GM23338 (cell line): ENCODE data around the gene TIE1. TPM values are rescaled to one million over a fixed set of nuclear protein-coding genes. Genes with fewer than 3 reads are reported as not detected.

Experiments
- ATAC-seq: fragments of 200-7000 bp; cut with Tn5 transposase; 3 replicates; pipeline ENCODE4 v1.9.1; 2020
- DNase-seq: peaks from one replicate; pipeline ENCODE4 v3.0.0-alpha.2; 2015; ENCODE audit warnings: low spot score
- H2AFZ ChIP-seq: fragments of 200-600 bp; sonication (generic); 2 replicates; pipeline ENCODE4 v1.8.0; 2016; ENCODE audit warnings: antibody characterized with exemption, mild to moderate bottlenecking, moderate library complexity
- H3F3A ChIP-seq: fragments of 200-600 bp; sonication (generic); replicated peaks from 2 replicates; pipeline ENCODE4 v1.8.0; 2017; ENCODE audit warnings: antibody characterized with exemption, mixed run types, low read depth
- H3K27ac ChIP-seq: fragments of 200-600 bp; sonication (generic); 2 replicates; pipeline ENCODE4 v1.6.1; 2016; ENCODE audit warnings: low read depth
- H3K27me3 ChIP-seq: fragments of 200-600 bp; sonication (generic); 2 replicates; pipeline ENCODE4 v1.8.0; 2016; ENCODE audit warnings: mild to moderate bottlenecking, mixed run types, moderate library complexity; ENCODE audit not compliant: insufficient read depth
- H3K36me3 ChIP-seq: fragments of 200-600 bp; sonication (generic); 2 replicates; pipeline ENCODE4 v1.8.0; 2016; ENCODE audit warnings: mild to moderate bottlenecking; ENCODE audit not compliant: insufficient read depth
- H3K4me1 ChIP-seq: fragments of 200-600 bp; sonication (generic); 2 replicates; pipeline ENCODE4 v1.8.0; 2016; ENCODE audit warnings: mild to moderate bottlenecking, moderate library complexity; ENCODE audit not compliant: insufficient read depth
- H3K4me2 ChIP-seq: fragments of 200-600 bp; sonication (generic); 2 replicates; pipeline ENCODE4 v1.7.1; 2017; ENCODE audit warnings: mixed run types
- H3K4me3 ChIP-seq: fragments of 200-600 bp; sonication (generic); 2 replicates; pipeline ENCODE4 v1.6.1; 2016; ENCODE audit warnings: mixed run types
- H3K79me2 ChIP-seq: fragments of 200-600 bp; sonication (generic); replicated peaks from 2 replicates; pipeline ENCODE4 v1.8.0; 2017; ENCODE audit warnings: mild to moderate bottlenecking; ENCODE audit not compliant: insufficient read depth
- H3K9me2 ChIP-seq: fragments of 200-600 bp; sonication (generic); 2 replicates; pipeline ENCODE4 v1.8.0; 2017; ENCODE audit not compliant: insufficient read depth
- H4K20me1 ChIP-seq: fragments of 200-600 bp; sonication (generic); replicated peaks from 2 replicates; pipeline ENCODE4 v1.8.0; 2017; ENCODE audit warnings: mild to moderate bottlenecking; ENCODE audit not compliant: insufficient read depth
- H3K27ac Mint-ChIP-seq: 2 replicates; pipeline ENCODE4 v1.8.0; 2020; ENCODE audit warnings: inconsistent platforms, mild to moderate bottlenecking, moderate library complexity, mixed read lengths
- H3K27me3 Mint-ChIP-seq: 3 replicates; pipeline ENCODE4 v1.8.0; 2022; ENCODE audit warnings: low read depth, mild to moderate bottlenecking, moderate library complexity, mixed read lengths, inconsistent platforms; ENCODE audit not compliant: insufficient read depth, poor library complexity
- H3K36me3 Mint-ChIP-seq: 3 replicates; pipeline ENCODE4 v1.8.0; 2021; ENCODE audit warnings: low read depth, mild to moderate bottlenecking, inconsistent platforms, moderate library complexity, mixed read lengths
- H3K4me1 Mint-ChIP-seq: 3 replicates; pipeline ENCODE4 v1.8.0; 2020; ENCODE audit warnings: mild to moderate bottlenecking, inconsistent platforms, mixed read lengths
- H3K4me3 Mint-ChIP-seq: 3 replicates; pipeline ENCODE4 v1.8.0; 2021; ENCODE audit warnings: moderate library complexity, mild to moderate bottlenecking, inconsistent platforms, mixed read lengths
- H3K9me3 Mint-ChIP-seq: 3 replicates; pipeline ENCODE4 v1.8.0; 2020; ENCODE audit warnings: moderate library complexity, mild to moderate bottlenecking, inconsistent platforms, mixed read lengths
- CREB1 ChIP-seq: fragments of 250-450 bp; sonication (Bioruptor Pico); IDR thresholded peaks from 2 replicates; pipeline ENCODE4 v1.5.0; 2020; ENCODE audit warnings: low read depth, mild to moderate bottlenecking, moderate library complexity
- CTCF ChIP-seq, 2 experiments: fragments of 200-600 bp in 1 of 2; sonication (generic) in 1 of 2; conservative IDR thresholded peaks; 2 replicates each; pipeline versions ENCODE4 v1.5.1 to v1.6.1; 2016 to 2017; ENCODE audit warnings: antibody characterized with exemption in 2 of 2, low read depth in 2 of 2, mild to moderate bottlenecking in 2 of 2, moderate library complexity in 1 of 2
- EZH2 ChIP-seq: fragments of 200-600 bp; sonication (generic); IDR thresholded peaks from one replicate; pipeline ENCODE4 v1.8.0; 2017; ENCODE audit warnings: antibody characterized with exemption, mild to moderate bottlenecking, low read depth; ENCODE audit not compliant: unreplicated experiment
- JUNB ChIP-seq: IDR thresholded peaks from one replicate; pipeline ENCODE4 v1.6.1; 2016; ENCODE audit warnings: antibody characterized with exemption; ENCODE audit not compliant: unreplicated experiment
- ZNF114 ChIP-seq: fragments of 250-450 bp; sonication (Bioruptor Pico); IDR thresholded peaks from 2 replicates; pipeline ENCODE4 v1.5.0; 2020; ENCODE audit warnings: mild to moderate bottlenecking, moderate library complexity
- ZNF331 ChIP-seq: fragments of 250-450 bp; sonication (Bioruptor Pico); IDR thresholded peaks from 2 replicates; pipeline ENCODE4 v1.5.0; 2020; ENCODE audit warnings: low read depth, mild to moderate bottlenecking, moderate library complexity
- polyA plus RNA-seq: library from polyadenylated mRNA; unstranded; fragments of >200 nt; fragmentation: Nextera tagmentation; extraction: Ambion mirVana; gene quantifications from 2 replicates; pipeline ENCODE4 v1.2.1, GENCODE V29; 2016
- total RNA-seq: library from RNA; depleted of rRNA; stranded (reverse); fragments of >200 nt; shearing (Covaris generic); gene quantifications from 2 replicates; pipeline ENCODE4 v1.2.3, GENCODE V29; 2014

Gene TIE1
- total and polyA plus RNA-seq, 2 experiments from 2014 or later = 0.37 to 2.3 TPM

- no peak overlapping the region for H3K4me3 Mint-ChIP-seq
- H3K27ac ChIP-seq = no peak overlapping the region
- H3K4me1 ChIP-seq = no peaks in the 10 kb centered on the region; the same call in 1 of the 2 replicates
- H3F3A ChIP-seq = no peaks in the 10 kb centered on the region; the same call in 1 of the 2 replicates
- no peak overlapping the region for H3K4me2 ChIP-seq
- H3K4me3 ChIP-seq = no peak overlapping the region
- no peaks in the 10 kb centered on the region for H3K79me2 ChIP-seq
- H3K27me3 ChIP-seq = no peaks in the 10 kb centered on the region
- TF ChIP-seq CREB1 (CRISPR knock-in tag) = no peak
- TF ChIP-seq ZNF331 = no peak
- TF ChIP-seq CTCF (conservative IDR thresholded peaks at IDR 0.05; ENCODE audit: low read depth in 2 of 2) = peak in 1 of 2 experiments; percentile 23; a peak in 1 of 4 replicates
- no peak for TF ChIP-seq ZNF114 (CRISPR knock-in tag)
- no peak for TF ChIP-seq EZH2
- no peak for ATAC-seq
- DNase-seq = no peak
- H4K20me1 ChIP-seq = no peaks in the 10 kb centered on the region; the same call in 1 of the 2 replicates
- H3K27me3 Mint-ChIP-seq = peaks cover 6% of the 10 kb centered on the region
- H2AFZ ChIP-seq = no peak overlapping the region
- H3K36me3 Mint-ChIP-seq = no peaks in the 10 kb centered on the region
- H3K36me3 ChIP-seq = no peaks in the 10 kb centered on the region
- no peaks in the 10 kb centered on the region for H3K9me3 Mint-ChIP-seq
- H3K4me1 Mint-ChIP-seq = peaks cover 7% of the 10 kb centered on the region
- no peaks in the 10 kb centered on the region for H3K9me2 ChIP-seq
- H3K27ac Mint-ChIP-seq = no peak overlapping the region
Measured at GRCh38 chr1:43334453-43335205, 33.8 kb downstream of the TIE1 start.

DNA sequence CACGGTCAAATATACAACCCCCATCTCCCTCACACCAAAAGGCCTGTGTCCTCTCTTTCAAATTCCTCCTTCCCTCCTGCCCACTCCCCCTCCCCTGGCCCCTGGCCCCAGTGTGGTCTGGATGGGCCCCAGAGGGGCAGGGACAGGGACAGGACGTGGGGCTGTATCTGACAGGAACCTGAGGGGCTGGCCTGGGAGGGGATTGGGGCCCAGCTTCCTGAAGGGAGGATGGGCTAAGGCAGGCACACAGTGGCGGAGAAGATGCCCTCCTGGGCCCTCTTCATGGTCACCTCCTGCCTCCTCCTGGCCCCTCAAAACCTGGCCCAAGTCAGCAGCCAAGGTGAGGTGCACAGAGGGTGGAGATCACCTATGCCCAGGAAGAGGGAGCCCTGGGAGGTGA is 36.8 kb downstream of the TIE1 start, which contains the start of gene MPL:
Gene MPL (plus strand): TSS at position 231 of the 400 bp plus-strand sequence. CDS start 31 bp downstream, at position 262.
- H3K9me3 Mint-ChIP-seq = no peaks in the 10 kb centered on the region; the same call in 2 of the 3 replicates
- no peak for TF ChIP-seq JUNB
- peak in 1 of 2 experiments; percentile 15; a peak in 1 of 4 replicates for TF ChIP-seq CTCF (conservative IDR thresholded peaks at IDR 0.05; ENCODE audit: low read depth in 2 of 2)
- DNase-seq (no peak), ATAC-seq (no peak)
- Histone ChIP-seq H3K4me2 (no peak within 1 kb of the TSS), H3K36me3 (no peaks in the 10 kb centered on the region), H4K20me1 (no peaks in the 10 kb centered on the region; the same call in 1 of the 2 replicates), H2AFZ (no peak within 1 kb of the TSS), H3K9me2 (no peaks in the 10 kb centered on the region), H3K4me1 (no peaks in the 10 kb centered on the region), H3F3A (no peaks in the 10 kb centered on the region; the same call in 1 of the 2 replicates), H3K79me2 (no peaks in the 10 kb centered on the region), H3K4me3 (no peak within 1 kb of the TSS), H3K27me3 (no peaks in the 10 kb centered on the region), H3K27ac (no peak within 1 kb of the TSS)
- H3K27me3 Mint-ChIP-seq = peaks cover 4% of the 10 kb centered on the region
- no peaks in the 10 kb centered on the region; the same call in 2 of the 3 replicates for H3K4me1 Mint-ChIP-seq
- H3K36me3 Mint-ChIP-seq = no peaks in the 10 kb centered on the region
- H3K27ac Mint-ChIP-seq = no peak within 1 kb of the TSS
- H3K4me3 Mint-ChIP-seq = no peak within 1 kb of the TSS
